IPS DF 19.7 (cell line): ENCODE data around the gene PPP1R3C.

Source experiments
- DNase-seq: peaks from one replicate; pipeline ENCODE4 v3.0.0-alpha.2; 2013; ENCODE audit warnings: low read depth, low spot score

Gene PPP1R3C

GRCh38 chr10:91629715-91630549, 2.9 kb downstream of the PPP1R3C start:
- DNase-seq, result no peak

- no peak for DNase-seq
Measured at GRCh38 chr10:91628383-91628782, 4.5 kb downstream of the PPP1R3C start.

DNA sequence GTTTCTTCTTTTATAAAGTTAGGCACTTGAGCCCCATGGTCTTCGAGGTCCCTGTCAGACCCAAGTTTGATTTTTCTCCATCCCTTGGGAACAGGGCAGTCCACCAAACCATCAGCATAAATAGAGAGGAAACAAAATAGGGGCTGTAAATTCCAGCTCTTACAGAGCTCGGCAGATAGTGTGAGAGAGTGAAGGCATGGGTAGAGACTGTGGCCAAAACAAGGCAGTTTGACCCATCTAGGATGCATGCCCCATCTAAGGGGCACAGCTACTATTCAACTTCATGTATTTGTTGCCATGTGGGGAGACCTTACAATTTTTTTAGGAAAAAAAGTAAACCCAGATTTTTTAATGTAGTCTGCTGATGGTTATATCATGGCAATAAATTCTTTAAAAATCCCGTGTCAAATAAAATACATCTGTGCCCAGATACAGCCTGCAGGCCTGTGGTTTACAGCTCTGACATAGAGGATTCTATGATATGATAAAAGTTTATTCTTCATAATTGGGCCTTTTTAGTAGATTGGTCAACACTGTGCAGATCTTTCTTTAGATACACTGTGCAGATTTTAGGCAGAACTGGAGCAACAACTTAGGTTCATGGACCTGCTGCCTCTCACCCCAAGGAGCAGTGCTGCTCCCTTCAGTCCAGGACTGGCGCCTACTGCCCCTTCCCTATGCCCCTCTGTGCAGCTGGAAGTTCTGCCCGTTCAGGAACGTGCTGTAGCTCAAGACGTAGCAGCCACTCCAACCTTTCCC, 5.3 kb downstream of the PPP1R3C start:
- DNase-seq, result no peak

DNA sequence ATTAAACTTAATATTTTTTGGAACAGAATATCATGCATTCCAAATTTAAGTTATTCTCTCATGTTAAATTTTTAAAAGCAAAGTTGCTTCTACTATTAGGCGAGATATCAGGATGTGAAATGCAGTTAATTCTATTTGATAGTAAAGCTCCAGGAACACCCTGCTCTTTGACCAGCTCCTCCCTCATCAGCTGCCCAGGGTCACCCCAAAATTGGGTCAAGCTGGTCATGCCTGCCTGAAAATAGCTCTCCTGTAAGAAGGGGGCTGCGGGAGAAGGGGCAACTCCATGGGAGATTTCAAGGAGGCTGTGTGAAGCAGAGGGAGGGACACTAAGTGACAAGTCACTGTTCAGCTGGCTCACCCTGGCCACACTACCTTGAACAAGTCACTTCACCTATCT, 5.9 kb downstream of the PPP1R3C start:
- DNase-seq, result no peak

- no peak for DNase-seq
Measured at GRCh38 chr10:91624633-91625032, 8.2 kb downstream of the PPP1R3C start.

DNA sequence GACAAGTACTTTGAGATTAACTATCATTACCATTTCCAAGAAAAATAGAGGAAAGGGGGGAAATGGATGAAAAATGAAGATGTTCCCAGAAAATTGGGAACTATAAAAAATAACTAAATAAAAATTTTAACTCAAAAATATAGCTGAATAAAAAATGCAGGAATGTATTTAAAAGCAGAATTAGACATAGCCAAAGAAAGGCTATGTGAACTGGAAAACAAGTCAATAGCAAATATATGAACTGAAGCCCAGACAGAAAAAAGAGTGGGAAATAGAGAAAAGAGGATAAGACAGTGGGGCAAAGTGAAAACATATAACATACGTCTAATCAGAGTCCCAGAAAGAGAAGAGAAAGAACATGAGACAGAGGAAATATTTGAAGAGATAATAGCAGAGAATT, 10.3 kb downstream of the PPP1R3C start:
- DNase-seq, result no peak

DNA sequence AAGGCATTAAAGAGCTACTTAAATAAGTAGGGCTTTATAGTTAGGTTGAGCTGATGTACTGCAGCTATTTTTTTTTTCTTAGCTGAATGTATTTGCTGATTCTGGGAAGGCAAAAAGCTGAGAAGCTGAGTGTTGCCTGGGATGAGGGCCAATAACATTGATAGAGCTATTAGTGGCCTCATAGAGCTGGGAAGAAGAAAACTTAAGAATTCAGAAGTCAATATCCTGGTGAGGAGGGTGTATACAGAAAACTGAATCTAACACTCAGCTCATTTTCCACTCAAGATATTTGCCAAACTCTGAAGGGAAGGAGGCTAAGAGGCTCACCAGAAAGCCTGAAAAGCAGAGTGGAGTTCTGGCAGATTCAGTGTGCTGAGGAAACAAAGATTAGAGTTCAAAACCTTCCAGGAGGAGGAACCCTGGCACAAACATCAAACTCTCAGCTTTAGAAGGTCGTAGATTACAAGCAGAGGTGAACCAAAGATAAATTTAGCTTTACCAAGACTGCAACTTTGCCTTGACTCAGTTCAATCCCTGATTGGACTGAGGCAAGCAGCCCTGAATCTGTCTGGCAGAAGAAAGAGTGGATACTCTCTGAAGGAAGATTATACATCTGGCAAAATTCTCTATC, 11.3 kb downstream of the PPP1R3C start:
- DNase-seq, result no peak

GRCh38 chr10:91617072-91617609, 15.7 kb downstream of the PPP1R3C start:
- no peak for DNase-seq

DNA sequence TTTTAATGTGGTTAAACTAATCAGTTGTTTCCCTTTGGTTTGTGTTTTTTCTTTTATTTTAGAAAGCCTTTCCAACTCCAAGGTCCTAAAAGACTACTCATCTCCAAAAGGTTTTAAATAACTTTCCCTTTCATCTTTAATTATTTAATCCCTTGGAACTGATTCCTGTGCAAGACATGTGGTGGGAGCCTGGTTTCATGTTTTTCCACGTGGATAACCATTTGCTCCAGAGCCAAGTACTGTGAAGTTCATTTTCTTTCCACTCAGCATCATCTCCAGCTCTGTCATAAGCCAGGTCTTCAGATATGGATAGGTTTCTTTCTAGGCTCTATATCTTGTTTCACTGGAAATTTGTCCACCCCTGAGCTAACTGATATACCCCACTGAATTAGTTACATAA, 16.7 kb downstream of the PPP1R3C start:
- no peak for DNase-seq

DNA sequence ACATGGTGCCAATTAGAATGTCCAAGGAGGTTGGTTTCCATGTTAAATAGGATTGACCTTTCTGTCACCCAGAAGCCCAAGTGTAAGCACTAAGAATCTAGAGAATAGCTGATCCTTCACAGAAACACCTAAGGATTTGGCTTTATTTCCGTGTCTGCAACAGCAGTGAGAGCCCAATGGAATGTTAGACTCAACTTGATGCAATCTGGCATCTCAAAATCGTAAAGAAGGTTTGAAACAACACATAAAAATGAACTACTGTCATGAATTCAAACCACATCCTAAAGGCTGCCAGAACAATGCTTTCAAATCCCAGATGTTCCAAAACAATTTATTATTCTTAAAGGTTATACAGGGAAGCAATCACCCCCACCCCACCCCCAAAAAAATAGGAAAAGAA, 18.6 kb downstream of the PPP1R3C start:
- no peak for DNase-seq

GRCh38 chr10:91613411-91614187, 19.3 kb downstream of the PPP1R3C start:
- no peak for DNase-seq

DNA sequence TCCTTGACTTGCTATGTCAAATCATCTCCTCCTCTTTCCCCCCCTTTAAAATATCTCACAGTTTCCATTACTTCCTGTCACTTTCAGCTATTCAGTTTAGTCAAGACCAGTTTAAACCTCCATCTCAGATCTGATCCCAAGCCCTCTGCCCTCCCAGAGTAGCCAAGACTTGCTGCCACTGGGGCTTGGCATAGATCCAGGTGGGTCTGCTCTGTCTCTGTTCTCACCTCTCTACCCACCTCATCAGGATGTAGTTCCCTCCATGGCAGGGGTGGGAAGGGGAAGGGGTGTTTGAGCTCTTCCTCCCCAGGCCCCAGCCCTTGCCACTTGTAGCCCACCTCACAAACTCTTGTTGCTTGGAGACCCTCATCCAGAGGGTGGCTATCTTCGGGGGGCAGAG, 22.0 kb downstream of the PPP1R3C start:
- no peak for DNase-seq

DNA sequence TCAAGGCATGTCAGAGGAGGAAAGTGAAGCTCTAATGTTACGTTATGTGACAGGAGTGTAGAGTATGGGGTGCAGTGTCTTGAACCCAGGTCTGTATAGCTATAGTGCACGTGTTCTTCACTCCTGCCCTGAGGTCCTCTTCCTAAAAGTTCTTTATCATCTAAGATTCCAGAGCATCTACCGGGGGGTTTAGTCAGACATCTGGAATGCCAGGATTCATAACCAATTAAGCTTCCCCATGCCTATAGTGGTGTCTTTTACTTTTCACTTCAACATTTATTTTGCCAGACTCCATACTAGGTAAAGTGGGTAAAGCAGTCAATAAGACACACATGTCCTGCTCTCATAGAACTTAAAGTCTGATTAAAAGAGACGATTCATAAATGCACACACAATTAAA, 22.4 kb downstream of the PPP1R3C start:
- no peak for DNase-seq

DNA sequence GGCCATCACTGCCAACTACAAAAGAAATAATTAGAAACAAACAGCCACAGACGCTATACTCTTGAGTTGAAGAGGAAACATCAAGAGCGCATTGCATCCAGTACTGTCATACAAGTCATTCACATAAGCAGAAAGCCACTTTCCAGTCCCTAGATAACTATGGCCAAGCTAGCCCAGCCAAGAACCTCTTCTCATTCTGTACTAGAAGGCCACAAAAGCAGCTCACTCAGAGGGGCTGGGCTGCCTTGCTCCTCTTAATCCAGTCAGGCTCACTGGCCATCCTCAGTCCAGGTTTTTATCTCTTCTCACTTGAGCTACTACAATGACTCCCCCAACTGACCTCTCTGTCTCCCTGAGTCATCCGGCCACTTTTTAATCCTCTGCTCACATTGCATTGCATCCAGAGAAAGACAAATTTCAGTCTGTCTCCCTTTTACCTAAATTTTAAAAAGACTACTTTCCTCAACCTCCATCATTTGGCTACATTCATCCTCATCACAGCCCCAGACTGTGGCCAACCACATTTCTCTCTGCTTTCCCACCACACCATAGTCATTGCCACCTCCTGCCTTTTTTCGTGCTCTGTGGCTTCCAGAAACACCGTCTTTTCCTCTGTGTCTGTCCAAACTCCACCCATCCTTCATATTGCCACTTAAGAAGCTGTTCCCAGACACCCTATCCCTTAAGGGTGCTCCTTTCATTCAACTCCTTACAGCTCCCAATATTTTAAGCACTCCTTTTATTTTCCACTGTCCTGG, 25.0 kb downstream of the PPP1R3C start:
- no peak for DNase-seq

DNA sequence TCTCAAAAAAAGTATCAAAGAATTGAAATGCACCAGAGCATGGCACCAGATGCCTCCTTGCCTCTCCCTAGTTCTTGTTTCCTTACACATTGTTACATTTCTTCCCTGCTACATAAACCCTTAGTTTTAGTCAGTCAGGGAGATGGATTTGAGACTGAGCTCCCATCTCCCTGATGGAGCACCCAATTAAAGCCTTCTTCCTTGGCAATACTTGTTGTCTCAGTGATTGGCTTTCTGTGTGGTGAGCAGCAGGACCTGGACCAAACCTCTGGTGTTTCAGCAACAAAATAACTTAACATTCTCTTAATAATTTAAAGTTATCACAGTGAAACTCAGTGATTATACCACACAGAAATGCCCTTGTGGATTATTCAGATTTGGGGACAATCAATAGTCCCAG, 26.9 kb downstream of the PPP1R3C start:
- DNase-seq, result no peak

DNA sequence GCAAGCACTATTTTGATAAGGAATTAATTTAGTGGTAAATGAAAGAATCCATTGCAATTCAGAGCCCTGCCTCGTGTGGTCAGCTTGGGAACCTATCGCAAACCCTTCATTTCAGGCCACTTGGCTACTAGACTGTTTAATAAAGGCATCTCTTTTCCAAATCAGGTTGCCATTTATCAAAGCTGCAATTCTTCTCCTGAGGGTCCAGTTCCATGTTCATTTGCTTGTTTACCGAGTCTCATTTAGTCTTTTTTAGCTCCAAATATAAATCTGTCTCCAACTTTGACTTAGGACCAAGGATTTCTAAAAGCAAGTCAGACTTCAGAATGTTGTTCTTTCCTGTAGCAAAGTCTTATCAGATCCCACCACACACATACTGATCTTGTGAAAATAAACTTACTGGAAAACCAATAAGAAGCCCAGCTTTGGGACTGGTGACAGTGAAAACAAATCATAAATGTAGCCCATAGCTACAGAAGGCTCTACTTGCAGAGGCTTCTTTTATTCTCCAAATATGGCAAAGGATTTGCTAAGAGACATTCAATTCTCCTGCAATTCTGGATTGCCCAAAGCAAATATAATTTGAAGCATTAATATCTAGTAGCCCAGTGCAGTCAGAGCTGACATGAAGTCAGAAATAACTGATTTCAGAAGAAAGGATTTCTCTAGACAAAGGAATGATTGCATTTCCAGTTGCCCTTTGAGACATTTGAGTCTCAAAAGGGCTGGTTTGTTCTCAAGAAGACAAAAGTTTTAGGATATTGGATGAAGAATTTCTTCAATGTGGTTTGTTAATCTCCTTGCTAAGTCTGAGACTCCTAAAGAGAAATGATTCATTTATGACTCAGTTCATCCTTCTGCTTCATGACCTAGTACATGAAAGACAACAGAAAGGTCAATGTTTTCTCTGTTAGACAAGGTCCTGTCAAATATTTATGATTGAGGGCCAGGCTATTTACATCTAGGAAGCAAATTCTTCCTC, 28.0 kb downstream of the PPP1R3C start:
- no peak for DNase-seq

GRCh38 chr10:91603931-91604331, 28.9 kb downstream of the PPP1R3C start:
- no peak for DNase-seq

DNA sequence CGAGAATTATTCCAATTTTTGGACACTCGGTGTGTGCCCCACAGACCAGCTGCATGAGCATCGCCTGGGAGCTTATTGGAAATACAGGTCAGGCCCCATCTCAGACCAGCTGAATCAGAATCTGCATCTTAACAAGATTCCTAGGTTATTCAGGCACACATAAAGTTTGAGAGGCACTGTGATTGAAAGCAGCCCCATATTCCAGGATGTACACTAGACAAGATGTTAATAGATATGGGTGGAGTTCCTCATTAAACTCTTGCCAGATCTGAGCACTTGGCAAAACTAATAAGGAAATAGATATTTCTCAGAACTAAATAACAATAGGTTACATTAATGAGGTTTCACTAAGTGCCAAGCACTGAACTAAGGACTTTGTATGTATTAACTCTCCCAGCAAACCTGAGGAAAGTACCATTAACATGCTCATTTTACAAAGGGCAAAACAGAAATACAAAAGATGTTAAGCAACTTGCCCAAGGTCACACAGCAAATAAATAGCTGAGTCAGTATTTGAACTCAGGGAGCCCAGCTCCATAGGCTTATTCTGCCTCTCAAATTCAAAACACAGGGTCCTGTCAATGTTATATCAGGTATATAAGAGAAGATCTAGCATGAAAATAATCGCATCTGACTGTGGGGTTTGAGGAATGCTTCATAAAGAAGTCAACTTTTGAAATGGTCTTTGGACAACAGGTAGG, 29.9 kb downstream of the PPP1R3C start:
- DNase-seq, result no peak

GRCh38 chr10:91602449-91602848, 30.4 kb downstream of the PPP1R3C start:
- no peak for DNase-seq
